GM12874 (cell line): ENCODE results near the gene FBLN2.

Source experiments
- TF ChIP-seq, protein P1 (sequence below): IDR thresholded peaks from 2 replicates; pipeline ENCODE4 v1.5.1; 2011; ENCODE audit warnings: low read depth, mild to moderate bottlenecking, control low read depth, low read length, moderate library complexity; ENCODE audit not compliant: insufficient read depth

FBLN2 gene

DNA sequence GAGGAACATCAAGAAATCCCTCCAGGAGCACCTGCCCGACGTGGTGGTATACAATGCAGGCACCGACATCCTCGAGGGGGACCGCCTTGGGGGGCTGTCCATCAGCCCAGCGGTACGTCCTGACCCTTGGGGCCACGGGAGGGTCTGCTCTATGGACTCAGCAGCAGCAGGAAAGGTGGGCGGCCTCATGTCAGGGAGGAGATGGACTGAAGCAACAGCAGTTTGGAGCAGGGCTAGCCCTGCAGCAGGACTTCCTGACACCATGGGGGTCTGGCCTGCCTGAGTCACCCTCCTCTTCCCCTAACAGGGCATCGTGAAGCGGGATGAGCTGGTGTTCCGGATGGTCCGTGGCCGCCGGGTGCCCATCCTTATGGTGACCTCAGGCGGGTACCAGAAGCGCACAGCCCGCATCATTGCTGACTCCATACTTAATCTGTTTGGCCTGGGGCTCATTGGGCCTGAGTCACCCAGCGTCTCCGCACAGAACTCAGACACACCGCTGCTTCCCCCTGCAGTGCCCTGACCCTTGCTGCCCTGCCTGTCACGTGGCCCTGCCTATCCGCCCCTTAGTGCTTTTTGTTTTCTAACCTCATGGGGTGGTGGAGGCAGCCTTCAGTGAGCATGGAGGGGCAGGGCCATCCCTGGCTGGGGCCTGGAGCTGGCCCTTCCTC is 44.6 kb upstream of the FBLN2 start:
- TF ChIP-seq, protein P1, sequence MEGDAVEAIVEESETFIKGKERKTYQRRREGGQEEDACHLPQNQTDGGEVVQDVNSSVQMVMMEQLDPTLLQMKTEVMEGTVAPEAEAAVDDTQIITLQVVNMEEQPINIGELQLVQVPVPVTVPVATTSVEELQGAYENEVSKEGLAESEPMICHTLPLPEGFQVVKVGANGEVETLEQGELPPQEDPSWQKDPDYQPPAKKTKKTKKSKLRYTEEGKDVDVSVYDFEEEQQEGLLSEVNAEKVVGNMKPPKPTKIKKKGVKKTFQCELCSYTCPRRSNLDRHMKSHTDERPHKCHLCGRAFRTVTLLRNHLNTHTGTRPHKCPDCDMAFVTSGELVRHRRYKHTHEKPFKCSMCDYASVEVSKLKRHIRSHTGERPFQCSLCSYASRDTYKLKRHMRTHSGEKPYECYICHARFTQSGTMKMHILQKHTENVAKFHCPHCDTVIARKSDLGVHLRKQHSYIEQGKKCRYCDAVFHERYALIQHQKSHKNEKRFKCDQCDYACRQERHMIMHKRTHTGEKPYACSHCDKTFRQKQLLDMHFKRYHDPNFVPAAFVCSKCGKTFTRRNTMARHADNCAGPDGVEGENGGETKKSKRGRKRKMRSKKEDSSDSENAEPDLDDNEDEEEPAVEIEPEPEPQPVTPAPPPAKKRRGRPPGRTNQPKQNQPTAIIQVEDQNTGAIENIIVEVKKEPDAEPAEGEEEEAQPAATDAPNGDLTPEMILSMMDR: no peak

DNA sequence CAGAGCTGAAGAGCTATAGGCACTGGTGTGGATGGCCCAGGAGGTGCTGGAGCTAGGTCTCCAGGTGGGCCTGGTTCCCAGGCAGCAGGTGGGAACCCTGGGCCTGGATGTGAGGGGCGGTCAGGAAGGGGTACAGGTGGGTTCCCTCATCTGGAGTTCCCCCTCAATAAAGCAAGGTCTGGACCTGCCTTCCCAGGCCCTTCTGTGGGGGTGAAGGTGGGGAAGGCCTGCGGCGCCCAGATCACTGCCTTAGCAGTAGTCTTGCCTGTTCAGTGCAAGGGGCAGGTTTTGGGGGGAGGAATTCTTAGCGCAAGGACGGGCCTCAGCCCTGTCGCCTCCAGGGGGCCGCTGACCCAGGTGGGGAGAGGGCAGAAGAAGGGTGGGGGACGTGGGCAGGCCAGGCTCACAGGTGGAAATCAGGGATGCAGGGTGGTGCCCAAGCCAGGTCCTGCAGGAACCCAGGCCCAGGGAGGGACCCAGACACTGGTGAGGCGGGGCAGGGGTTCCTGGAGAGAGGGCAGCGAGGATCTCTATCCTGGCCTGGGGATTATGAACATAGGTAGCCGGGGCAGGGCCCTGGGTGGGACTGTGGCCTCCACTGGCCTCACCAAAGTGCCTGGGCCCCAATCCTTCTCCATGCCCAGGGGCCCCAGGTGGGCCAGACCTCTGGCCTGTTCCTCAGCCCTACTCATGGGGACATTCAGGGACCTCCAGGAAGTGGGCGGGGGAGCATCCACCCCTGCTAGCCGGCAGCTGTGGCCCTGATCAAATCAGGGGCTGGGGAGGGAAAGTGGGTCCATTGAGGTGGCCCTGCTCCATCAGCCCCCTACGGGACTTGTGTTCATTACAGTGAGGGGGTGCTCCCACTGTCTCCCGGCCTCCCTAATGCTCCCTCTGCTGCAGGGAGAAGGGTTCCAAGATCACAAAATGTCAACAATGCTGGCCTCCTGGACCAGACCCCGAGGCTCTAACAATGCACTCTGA is 43.5 kb upstream of the FBLN2 start:
- TF ChIP-seq, protein P1: no peak

- TF ChIP-seq, protein P1: no peak
Observed at GRCh38 chr3:13506239-13506638, 42.7 kb upstream of the FBLN2 start.

GRCh38 chr3:13506680-13507079 is 42.2 kb upstream of the FBLN2 start:
- TF ChIP-seq, protein P1: no peak

DNA sequence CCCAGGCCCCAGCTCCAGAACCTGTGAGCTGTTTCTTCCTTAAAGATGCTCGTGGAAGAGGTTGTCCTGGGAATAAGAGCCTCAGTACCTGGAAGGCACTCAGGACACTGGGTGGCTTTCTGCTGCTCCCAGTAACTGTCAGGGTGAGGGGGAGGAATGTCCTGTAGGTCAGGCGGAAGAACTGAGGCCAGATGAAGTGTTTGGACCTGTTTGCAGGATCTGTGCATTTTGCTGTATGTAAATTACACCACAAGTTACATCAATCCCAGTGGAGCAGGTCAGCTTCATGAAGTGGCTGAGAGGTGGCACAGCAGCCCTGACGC is 41.7 kb upstream of the FBLN2 start:
- TF ChIP-seq, protein P1: no peak

GRCh38 chr3:13507570-13508339 is 41.2 kb upstream of the FBLN2 start:
- TF ChIP-seq, protein P1: no peak

GRCh38 chr3:13508496-13508895 is 40.4 kb upstream of the FBLN2 start:
- TF ChIP-seq, protein P1: no peak
